ENCODE data around the gene GRIN2A. TPM values are rescaled to one million over a fixed set of nuclear protein-coding genes. Genes with fewer than 3 reads are reported as not detected.

Gene GRIN2A
- total RNA-seq, 2 experiments from 2014 or later, result not detected

- intact Hi-C loops (cut with micrococcal nuclease; ENCODE audit: unreplicated experiment), result no loop called here
- no peak overlapping the region for H3K27ac ChIP-seq (ENCODE audit: low read depth, low read length, poor library complexity, severe bottlenecking)
- H4K20me1 ChIP-seq (ENCODE audit: insufficient read depth, low read length), result no peaks in the 10 kb centered on the region
- H2AFZ ChIP-seq (ENCODE audit: low read length), result no peak overlapping the region
- no peaks in the 10 kb centered on the region for H3K4me1 ChIP-seq (ENCODE audit: insufficient read depth, low read length, poor library complexity, severe bottlenecking)
- no peak for DNase-seq (ENCODE audit: low spot score)
- H3K36me3 ChIP-seq (ENCODE audit: insufficient read depth, low read length), result no peaks in the 10 kb centered on the region
- TF ChIP-seq EZH2phosphoT487 (IDR thresholded peaks at IDR 0.05; ENCODE audit: borderline replicate concordance, low read depth, low read length) (no peak), CTCF (conservative IDR thresholded peaks at IDR 0.05; ENCODE audit: low read length) (peak; percentile 58)
- H3K79me2 ChIP-seq (ENCODE audit: insufficient read depth, low read depth, low read length), result no peaks in the 10 kb centered on the region
- ChIA-PET CTCF (ENCODE audit: unreplicated experiment) (no interaction called here), POLR2A (no interaction called here)
- BruUV-seq (replicated peaks), result no TSS peak
- no peaks in the 10 kb centered on the region for H3K9me3 ChIP-seq (ENCODE audit: low read length)
- no peak overlapping the region for H3K4me2 ChIP-seq (ENCODE audit: low read length)
- H3K9me2 ChIP-seq (ENCODE audit: insufficient read depth, low read length), result no peaks in the 10 kb centered on the region
- no peak overlapping the region for H3K4me3 ChIP-seq (ENCODE audit: low read depth, low read length, poor library complexity, severe bottlenecking)
Measured at GRCh38 chr16:10202649-10203048, 20.4 kb upstream of the GRIN2A start.

- TF ChIP-seq CTCF (conservative IDR thresholded peaks at IDR 0.05; ENCODE audit: low read length) (no peak), EZH2phosphoT487 (IDR thresholded peaks at IDR 0.05; ENCODE audit: borderline replicate concordance, low read depth, low read length) (no peak)
- intact Hi-C loops (cut with micrococcal nuclease; ENCODE audit: unreplicated experiment), result no loop called here
- no TSS peak for BruUV-seq (replicated peaks)
- Histone ChIP-seq H3K4me2 (ENCODE audit: low read length) (no peak overlapping the region), H3K27ac (ENCODE audit: low read depth, low read length, poor library complexity, severe bottlenecking) (no peak overlapping the region), H3K4me3 (ENCODE audit: low read depth, low read length, poor library complexity, severe bottlenecking) (no peak overlapping the region), H3K79me2 (ENCODE audit: insufficient read depth, low read depth, low read length) (no peaks in the 10 kb centered on the region), H3K9me3 (ENCODE audit: low read length) (no peaks in the 10 kb centered on the region), H4K20me1 (ENCODE audit: insufficient read depth, low read length) (no peaks in the 10 kb centered on the region), H2AFZ (ENCODE audit: low read length) (no peak overlapping the region), H3K4me1 (ENCODE audit: insufficient read depth, low read length, poor library complexity, severe bottlenecking) (no peaks in the 10 kb centered on the region), H3K9me2 (ENCODE audit: insufficient read depth, low read length) (no peaks in the 10 kb centered on the region), H3K36me3 (ENCODE audit: insufficient read depth, low read length) (no peaks in the 10 kb centered on the region)
- ChIA-PET POLR2A (interaction anchor here (0.5 kb wide), 1 partner anchor 964 kb away, joined by 3 read pairs; no protein-coding TSS in a partner anchor), CTCF (ENCODE audit: unreplicated experiment) (no interaction called here)
- DNase-seq (ENCODE audit: low spot score), result no peak
Measured at GRCh38 chr16:10200637-10201586, 18.7 kb upstream of the GRIN2A start.

GRCh38 chr16:10196999-10197398 lies 14.8 kb upstream of the GRIN2A start:
- Histone ChIP-seq H3K4me2 (ENCODE audit: low read length) (no peak overlapping the region), H3K79me2 (ENCODE audit: insufficient read depth, low read depth, low read length) (no peaks in the 10 kb centered on the region), H4K20me1 (ENCODE audit: insufficient read depth, low read length) (no peaks in the 10 kb centered on the region), H3K36me3 (ENCODE audit: insufficient read depth, low read length) (no peaks in the 10 kb centered on the region), H3K9me3 (ENCODE audit: low read length) (no peaks in the 10 kb centered on the region), H3K9me2 (ENCODE audit: insufficient read depth, low read length) (no peaks in the 10 kb centered on the region), H3K4me1 (ENCODE audit: insufficient read depth, low read length, poor library complexity, severe bottlenecking) (no peaks in the 10 kb centered on the region), H2AFZ (ENCODE audit: low read length) (no peak overlapping the region), H3K4me3 (ENCODE audit: low read depth, low read length, poor library complexity, severe bottlenecking) (no peak overlapping the region), H3K27ac (ENCODE audit: low read depth, low read length, poor library complexity, severe bottlenecking) (no peak overlapping the region)
- no peak for TF ChIP-seq EZH2phosphoT487 (IDR thresholded peaks at IDR 0.05; ENCODE audit: borderline replicate concordance, low read depth, low read length)
- TF ChIP-seq CTCF (conservative IDR thresholded peaks at IDR 0.05; ENCODE audit: low read length), result no peak
- intact Hi-C loops (cut with micrococcal nuclease; ENCODE audit: unreplicated experiment), result no loop called here
- POLR2A ChIA-PET, result no interaction called here
- no peak for DNase-seq (ENCODE audit: low spot score)
- CTCF ChIA-PET (ENCODE audit: unreplicated experiment), result no interaction called here
- BruUV-seq (replicated peaks), result no TSS peak

All from OCI-LY7 (cell line).